GM10266 (cell line): ENCODE measurements around the gene CRADD.

Source experiments
- DNase-seq: peaks from one replicate; pipeline ENCODE4 v3.0.0; 2012; ENCODE audit errors: extremely low spot score
- TF ChIP-seq, protein P1 (sequence below): IDR thresholded peaks from 2 replicates; pipeline ENCODE4 v1.5.1; 2012; ENCODE audit warnings: mild to moderate bottlenecking, low read depth; ENCODE audit not compliant: control insufficient read depth, insufficient read depth; ENCODE audit errors: missing control alignments

The CRADD gene

DNA sequence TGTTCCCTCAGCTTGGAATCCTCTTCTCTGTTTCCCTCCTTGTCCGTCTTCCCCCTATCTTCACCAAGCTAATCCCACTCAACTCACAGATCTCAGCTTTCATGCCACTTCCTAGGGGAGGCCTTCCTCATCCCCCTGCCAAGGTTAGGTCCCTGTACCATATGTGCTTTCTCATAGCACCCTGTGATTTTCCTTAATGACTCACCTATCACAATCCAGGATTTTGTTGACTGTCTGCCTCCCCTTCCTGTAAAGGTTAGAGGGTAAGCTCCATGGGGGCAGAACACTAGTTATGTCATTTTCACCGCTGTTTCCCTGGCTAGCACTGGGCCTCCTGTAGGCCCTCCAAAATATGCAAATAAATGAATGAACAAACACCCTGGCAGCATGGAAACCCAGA, 57.6 kb downstream of the CRADD start:
- TF ChIP-seq, protein P1, sequence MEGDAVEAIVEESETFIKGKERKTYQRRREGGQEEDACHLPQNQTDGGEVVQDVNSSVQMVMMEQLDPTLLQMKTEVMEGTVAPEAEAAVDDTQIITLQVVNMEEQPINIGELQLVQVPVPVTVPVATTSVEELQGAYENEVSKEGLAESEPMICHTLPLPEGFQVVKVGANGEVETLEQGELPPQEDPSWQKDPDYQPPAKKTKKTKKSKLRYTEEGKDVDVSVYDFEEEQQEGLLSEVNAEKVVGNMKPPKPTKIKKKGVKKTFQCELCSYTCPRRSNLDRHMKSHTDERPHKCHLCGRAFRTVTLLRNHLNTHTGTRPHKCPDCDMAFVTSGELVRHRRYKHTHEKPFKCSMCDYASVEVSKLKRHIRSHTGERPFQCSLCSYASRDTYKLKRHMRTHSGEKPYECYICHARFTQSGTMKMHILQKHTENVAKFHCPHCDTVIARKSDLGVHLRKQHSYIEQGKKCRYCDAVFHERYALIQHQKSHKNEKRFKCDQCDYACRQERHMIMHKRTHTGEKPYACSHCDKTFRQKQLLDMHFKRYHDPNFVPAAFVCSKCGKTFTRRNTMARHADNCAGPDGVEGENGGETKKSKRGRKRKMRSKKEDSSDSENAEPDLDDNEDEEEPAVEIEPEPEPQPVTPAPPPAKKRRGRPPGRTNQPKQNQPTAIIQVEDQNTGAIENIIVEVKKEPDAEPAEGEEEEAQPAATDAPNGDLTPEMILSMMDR = no peak
- DNase-seq = no peak

DNA sequence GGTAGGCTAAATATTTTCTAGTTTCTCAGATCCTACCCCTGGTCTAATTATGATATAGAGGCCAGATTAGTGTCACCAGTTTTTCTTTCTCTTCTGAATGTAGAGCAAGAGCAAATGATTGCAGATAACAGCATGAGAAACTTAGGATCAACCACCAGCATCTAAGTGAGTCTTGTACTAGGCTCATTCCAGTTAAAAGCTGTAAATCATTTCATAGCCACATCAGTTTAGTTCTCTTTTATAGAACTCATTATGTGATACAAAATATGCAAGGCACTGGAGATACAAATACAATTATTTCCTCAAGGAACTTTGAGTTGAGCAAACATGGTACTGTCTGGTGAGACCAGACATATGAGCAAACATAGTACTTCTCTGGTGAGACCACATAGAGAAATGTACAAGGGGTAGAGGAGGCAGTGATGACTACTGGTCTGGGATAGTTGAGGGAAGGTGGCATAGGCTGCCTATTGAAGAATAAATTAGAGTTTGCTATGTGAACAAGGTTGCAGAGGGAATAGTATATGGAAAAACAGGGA, 59.5 kb downstream of the CRADD start:
- TF ChIP-seq, protein P1 = no peak
- DNase-seq = no peak

DNA sequence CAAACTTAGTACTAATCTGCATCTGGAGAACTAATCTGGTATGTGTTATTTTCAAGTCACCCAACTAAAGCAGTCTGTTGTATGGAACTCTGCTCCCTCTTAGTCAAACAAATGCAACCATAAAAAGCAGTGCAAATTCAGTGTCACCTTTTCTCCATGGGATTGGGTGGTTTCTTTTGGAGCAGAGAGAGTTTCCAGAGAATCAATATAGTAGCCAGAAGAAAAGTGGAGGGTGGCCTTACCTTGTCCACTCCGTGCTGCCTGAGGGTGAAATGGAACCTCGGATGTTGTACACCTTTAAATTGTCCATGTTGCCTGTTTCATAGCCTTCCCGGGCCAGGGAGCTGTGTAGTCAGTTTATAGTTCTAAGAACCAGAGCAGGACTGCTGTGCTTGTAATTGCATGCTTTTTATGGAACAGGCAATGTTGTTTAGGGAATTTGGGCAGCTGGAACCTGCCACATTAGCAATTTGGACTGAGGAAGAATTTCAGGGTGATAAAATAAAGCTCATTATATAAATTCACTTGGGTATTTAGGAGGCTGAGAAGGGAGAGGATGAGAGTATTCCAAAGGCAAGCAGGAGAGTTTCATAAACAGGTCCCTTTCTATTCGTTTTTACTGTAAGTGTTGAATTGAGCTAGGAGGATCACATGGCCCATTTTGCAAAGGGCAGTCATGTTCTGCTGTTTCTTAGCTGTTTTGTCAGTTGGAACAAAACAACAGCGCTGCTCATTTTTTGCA, 60.5 kb downstream of the CRADD start:
- TF ChIP-seq, protein P1 = no peak
- DNase-seq = no peak

DNA sequence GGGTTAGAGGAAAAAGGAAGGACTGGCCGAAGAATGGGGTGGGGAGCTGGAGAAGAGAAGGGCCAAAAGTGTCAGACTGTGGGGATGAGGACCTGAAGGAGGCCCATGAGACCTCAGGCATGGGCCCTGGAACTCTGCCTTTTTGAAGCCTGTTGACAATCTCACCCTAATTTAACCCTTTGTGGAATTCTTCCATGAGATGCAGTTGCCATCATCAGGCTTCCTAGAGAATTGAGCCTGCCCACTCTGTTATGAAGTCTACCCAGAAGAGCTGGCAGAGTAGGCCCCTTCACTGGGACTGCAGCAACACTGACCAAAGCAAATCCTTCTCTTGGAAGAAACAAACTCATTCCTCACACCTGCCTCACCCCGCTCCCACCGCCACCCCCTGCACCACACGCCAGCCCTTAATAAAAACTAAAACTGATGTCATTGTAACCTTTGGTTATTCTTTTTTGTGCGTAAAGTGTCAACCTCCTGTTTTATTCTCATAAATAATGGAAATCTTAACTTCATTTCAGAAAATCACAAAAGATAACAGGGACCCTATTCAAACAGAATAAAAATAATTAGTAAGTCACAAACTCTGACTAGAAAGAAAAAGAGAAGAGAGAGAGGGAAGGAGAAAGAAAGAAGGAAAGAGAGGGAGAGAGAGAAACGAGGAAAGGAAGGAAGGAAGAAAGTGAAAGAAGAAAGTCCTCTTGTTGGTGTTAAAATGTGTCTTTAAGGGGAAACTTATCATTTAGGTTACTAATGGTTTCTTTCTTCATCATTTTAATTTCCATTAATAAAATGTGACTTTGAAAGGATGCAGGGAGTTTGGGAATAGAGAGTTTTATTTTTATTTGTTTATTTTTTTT, 61.3 kb downstream of the CRADD start:
- TF ChIP-seq, protein P1 = no peak
- no peak for DNase-seq

DNA sequence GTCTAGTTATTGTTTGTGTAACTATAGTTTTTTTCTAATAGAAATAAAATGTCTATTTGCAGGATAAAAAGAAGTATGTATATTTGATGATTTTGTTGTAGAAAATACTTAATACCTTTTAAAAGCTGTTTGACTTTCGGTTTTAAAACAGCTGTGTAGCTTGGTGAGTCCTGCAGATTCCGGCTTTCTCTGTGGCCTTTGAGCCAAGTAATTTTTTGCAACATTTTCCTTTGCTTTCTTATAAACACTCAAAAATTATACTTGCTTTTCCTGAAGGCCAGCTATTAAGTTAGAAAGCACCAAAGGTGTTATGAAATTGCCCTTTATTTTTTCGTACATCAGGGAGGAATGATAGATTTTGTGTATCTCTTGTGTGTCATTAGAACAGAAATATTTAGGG, 63.6 kb downstream of the CRADD start:
- DNase-seq = no peak
- TF ChIP-seq, protein P1 = no peak

DNA sequence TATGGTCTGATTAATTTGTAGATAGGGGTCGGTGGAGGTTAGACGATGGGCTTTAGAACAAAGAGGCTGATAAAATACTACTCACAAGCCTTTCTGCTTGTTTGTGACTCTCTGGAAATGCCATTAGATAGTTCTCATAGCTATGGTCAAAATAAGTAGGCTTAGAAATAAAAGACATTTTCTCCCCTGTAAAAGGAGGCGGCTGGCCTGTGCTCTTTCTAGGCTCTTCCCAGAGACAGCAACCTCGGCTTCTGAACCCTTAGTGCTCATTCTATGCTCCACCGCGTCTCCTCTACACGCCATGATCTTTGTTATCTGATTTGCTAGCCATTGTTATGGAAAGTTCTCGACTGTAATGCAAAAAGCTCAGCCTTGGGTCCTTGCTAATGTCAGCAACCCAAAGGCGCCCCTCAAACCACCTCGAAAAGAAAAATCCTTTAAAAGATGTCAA, 64.5 kb downstream of the CRADD start:
- no peak for DNase-seq
- TF ChIP-seq, protein P1 = no peak
